A673 (cell line): ENCODE measurements around the gene MYH15. TPM values are rescaled to one million over a fixed set of nuclear protein-coding genes. Genes with fewer than 3 reads are reported as not detected.
A peak's percentile ranks its signal among the peaks of the same experiment; 100 is the strongest.

ENCODE experiments used
- BruUV-seq: library from RNA; stranded (reverse); fragments of 400-500 nt; replicated peaks from 2 replicates; lab custom pipeline; 2021; lab: Mats Ljungman, UMichigan
- CTCF ChIA-PET: fragments of 300-600 bp; sonication (Branson Sonifier 250); formaldehyde crosslinking; loops from one replicate; lab custom pipeline; 2022; ENCODE audit warnings: antibody characterized with exemption; lab: Charles Lee
- POLR2A ChIA-PET: fragments of 300-600 bp; sonication (Branson Sonifier 250); formaldehyde crosslinking; loops from one replicate; lab custom pipeline; 2022; ENCODE audit warnings: antibody characterized with exemption; ENCODE audit not compliant: low non-redundant PET; lab: Charles Lee
- DNase-seq: peaks from one replicate; pipeline ENCODE4 v3.0.0-alpha.2; 2015; ENCODE audit warnings: low spot score
- H3K27ac ChIP-seq: fragments of 200-600 bp; sonication (generic); 2 replicates; pipeline ENCODE4 v1.5.1; 2016; ENCODE audit warnings: mixed run types, low read depth, mild to moderate bottlenecking, mixed read lengths, antibody characterized with exemption, low read length; ENCODE audit not compliant: poor library complexity, severe bottlenecking
- H3K27me3 ChIP-seq: fragments of 200-600 bp; sonication (generic); replicated peaks from 2 replicates; pipeline ENCODE4 v1.6.1; 2017; ENCODE audit warnings: mixed run types, low read depth, mild to moderate bottlenecking, mixed read lengths, antibody characterized with exemption, low read length; ENCODE audit not compliant: insufficient read depth, poor library complexity
- H3K36me3 ChIP-seq: fragments of 200-600 bp; sonication (generic); 2 replicates; pipeline ENCODE4 v1.6.1; 2016; ENCODE audit warnings: mixed run types, mild to moderate bottlenecking, mixed read lengths, antibody characterized with exemption, low read length; ENCODE audit not compliant: insufficient read depth, poor library complexity, severe bottlenecking
- H3K4me1 ChIP-seq: fragments of 200-600 bp; sonication (generic); 2 replicates; pipeline ENCODE4 v1.6.1; 2017; ENCODE audit warnings: mixed run types, mild to moderate bottlenecking, mixed read lengths, antibody characterized with exemption, low read length; ENCODE audit not compliant: insufficient read depth, poor library complexity, severe bottlenecking
- H3K4me3 ChIP-seq: fragments of 200-600 bp; sonication (generic); 2 replicates; pipeline ENCODE4 v1.5.1; 2016; ENCODE audit warnings: low read depth, mixed run types, mild to moderate bottlenecking, mixed read lengths, low read length; ENCODE audit not compliant: poor library complexity, severe bottlenecking
- H3K9me3 ChIP-seq: fragments of 200-600 bp; sonication (generic); 2 replicates; pipeline ENCODE4 v1.6.1; 2016; ENCODE audit warnings: mixed run types, low read depth, mild to moderate bottlenecking, mixed read lengths, antibody characterized with exemption, low read length; ENCODE audit not compliant: poor library complexity, severe bottlenecking
- CTCF ChIP-seq: fragments of 300-800, 200-600 bp; sonication (generic); conservative IDR thresholded peaks from 2 replicates; pipeline ENCODE4 v1.5.1; 2017; ENCODE audit warnings: low read depth, mild to moderate bottlenecking, antibody characterized with exemption, low read length, moderate library complexity, mixed read lengths
- EZH2 ChIP-seq: fragments of 200-600 bp; sonication (generic); IDR thresholded peaks from 2 replicates; pipeline ENCODE4 v1.6.1; 2017; ENCODE audit warnings: borderline replicate concordance, low read depth, mild to moderate bottlenecking, mixed read lengths, antibody characterized with exemption, low read length; ENCODE audit not compliant: poor library complexity, severe bottlenecking
- intact Hi-C: fragments of 100-400 bp; cut with micrococcal nuclease; formaldehyde crosslinking; loops from one replicate; pipeline ENCODE4 v1.10.0; 2022; ENCODE audit not compliant: unreplicated experiment
- total RNA-seq: library from RNA; stranded (reverse); gene quantifications from 2 replicates; pipeline ENCODE4 v1.2.3, GENCODE V29; 2021

MYH15 gene
- total RNA-seq, 1 experiment from 2014 or later, result 1.2 TPM

- peaks cover 6% of the 10 kb centered on the region for H3K4me1 ChIP-seq
- no peaks in the 10 kb centered on the region for H3K36me3 ChIP-seq
- no peak overlapping the region for H3K27ac ChIP-seq
- POLR2A ChIA-PET, result no interaction called here
- no peak overlapping the region for H3K4me3 ChIP-seq
- no peak for DNase-seq
- H3K27me3 ChIP-seq, result no peaks in the 10 kb centered on the region
- BruUV-seq, result no TSS peak
- intact Hi-C loops, result loop anchor here (5.0 kb wide), 1 partner anchor 472 kb away; no protein-coding TSS in a partner anchor
- no peak for TF ChIP-seq CTCF
- no peak for TF ChIP-seq EZH2
- CTCF ChIA-PET, result no interaction called here
- no peaks in the 10 kb centered on the region for H3K9me3 ChIP-seq
Observed at GRCh38 chr3:108408883-108409799, 101.3 kb downstream of the MYH15 start.

DNA sequence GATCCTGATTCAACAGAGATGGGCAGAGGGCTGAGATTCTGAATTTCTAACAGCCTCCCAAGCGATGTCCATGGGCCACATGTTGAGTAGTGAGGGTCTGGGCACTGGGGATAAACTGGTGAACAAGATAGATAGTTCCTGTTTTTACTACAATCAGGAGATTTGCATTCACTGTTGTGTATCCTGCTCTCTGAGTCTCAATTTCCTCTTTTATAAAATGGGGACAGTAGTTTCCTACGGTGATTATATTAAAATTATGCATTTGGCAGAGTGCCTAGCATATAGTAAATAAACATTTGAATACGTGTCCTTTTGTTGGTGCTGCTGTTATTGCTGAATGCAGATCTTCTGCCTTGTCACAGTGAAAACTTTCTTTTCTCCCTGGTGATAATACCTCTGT is 102.5 kb downstream of the MYH15 start:
- POLR2A ChIA-PET, result no interaction called here
- BruUV-seq, result no TSS peak
- intact Hi-C loops, result loop anchor here (5.0 kb wide), 1 partner anchor 471 kb away; no protein-coding TSS in a partner anchor
- TF ChIP-seq EZH2 (no peak), CTCF (no peak)
- Histone ChIP-seq H3K36me3 (no peaks in the 10 kb centered on the region), H3K27ac (no peak overlapping the region), H3K9me3 (no peaks in the 10 kb centered on the region), H3K27me3 (no peaks in the 10 kb centered on the region), H3K4me3 (no peak overlapping the region), H3K4me1 (peaks cover 6% of the 10 kb centered on the region)
- peak; percentile 37 for DNase-seq
- CTCF ChIA-PET, result interaction anchor here (0.5 kb wide), 2 partner anchors 184 to 330 kb away, joined by 4 read pairs; no protein-coding TSS in a partner anchor

- POLR2A ChIA-PET, result no interaction called here
- Histone ChIP-seq H3K4me1 (peaks cover 6% of the 10 kb centered on the region), H3K9me3 (no peaks in the 10 kb centered on the region), H3K27ac (no peak overlapping the region), H3K36me3 (no peaks in the 10 kb centered on the region), H3K27me3 (no peaks in the 10 kb centered on the region), H3K4me3 (no peak overlapping the region)
- intact Hi-C loops, result loop anchor here (1.0 to 5.0 kb wide), 2 partner anchors 253 to 469 kb away; no protein-coding TSS in a partner anchor
- peak; percentile 72 for DNase-seq
- CTCF ChIA-PET, result interaction anchor here (0.6 kb wide), 1 partner anchor 383 kb away, joined by 3 read pairs; no protein-coding TSS in a partner anchor
- TF ChIP-seq EZH2 (no peak), CTCF (peak; percentile 83)
- no TSS peak for BruUV-seq
Observed at GRCh38 chr3:108406661-108407206, 103.7 kb downstream of the MYH15 start.
